NCI-H1092 (cell line): ENCODE data around the gene GBA2.

Source experiments
- DNase-seq: peaks from one replicate; lab custom pipeline; 2025; lab: John Stamatoyannopoulos, UW

GBA2 gene

GRCh38 chr9:35766997-35767396 is 18.0 kb upstream of the GBA2 start:
- no peak for DNase-seq

GRCh38 chr9:35763803-35764202 is 14.8 kb upstream of the GBA2 start:
- no peak for DNase-seq

DNA sequence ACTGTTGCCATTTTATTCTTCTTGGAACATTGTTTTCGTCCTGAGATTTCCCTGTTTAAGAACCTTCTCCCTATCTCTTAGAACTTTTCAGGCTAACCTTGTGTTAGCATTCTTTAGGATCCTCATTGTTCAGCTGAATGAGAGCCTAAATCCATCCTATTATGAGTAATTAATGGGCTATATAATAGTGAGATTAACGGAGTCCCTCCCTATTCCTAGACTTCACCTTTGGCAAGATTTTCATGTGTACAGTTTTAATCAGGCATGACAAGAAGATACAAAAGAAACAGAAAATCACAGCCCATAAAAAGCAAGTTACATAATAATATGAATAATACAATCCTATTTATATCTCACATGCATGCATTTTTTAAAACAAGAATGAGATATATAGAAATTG is 14.2 kb upstream of the GBA2 start:
- no peak for DNase-seq

GRCh38 chr9:35760651-35761050 is 11.6 kb upstream of the GBA2 start:
- no peak for DNase-seq

DNA sequence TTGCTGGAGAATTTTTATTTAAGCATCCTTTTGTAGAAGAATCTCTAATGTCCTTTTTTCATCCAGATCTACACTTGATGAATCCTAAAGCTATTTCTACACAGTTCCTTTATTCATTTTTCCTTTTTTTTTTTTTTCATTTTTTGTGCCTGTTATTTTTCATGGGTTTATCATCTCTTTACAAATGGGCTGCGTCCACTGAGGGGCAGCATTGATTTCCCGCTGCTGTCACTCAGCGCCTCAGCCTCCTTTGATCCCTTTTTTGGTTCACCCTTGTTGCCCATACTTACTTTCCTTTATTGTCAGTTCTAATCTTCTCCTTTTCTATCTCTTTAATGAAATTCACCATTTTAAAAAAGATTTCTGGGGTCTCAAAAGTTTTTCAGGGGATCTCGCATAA is 10.8 kb upstream of the GBA2 start:
- no peak for DNase-seq

DNA sequence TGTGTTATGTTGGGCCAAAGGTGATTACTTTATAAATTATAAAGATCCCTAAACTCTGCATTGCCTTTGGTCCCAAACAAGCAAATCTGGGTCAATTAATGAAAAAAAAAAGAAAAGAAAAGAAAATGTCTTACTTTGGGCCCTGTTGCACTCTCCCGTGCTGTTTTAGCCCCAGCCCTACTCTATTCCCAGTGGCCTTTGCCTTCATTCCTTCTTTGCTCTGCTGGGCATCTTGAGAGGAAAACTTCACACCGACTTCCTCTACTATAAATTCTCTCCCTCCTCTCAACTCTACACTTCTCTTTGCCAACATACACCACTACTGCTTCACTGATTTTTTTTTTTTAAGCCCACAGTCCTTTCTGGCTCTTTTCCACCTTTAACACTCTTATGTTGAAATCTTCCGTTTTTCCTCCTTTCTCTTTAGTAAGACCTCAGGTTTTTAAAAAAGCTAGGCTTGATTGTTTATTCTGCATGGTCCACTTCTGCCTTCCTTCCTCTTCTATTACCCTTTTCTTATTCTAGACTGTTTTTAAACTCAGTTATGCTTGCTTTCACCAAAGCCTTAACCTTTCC is 9.5 kb upstream of the GBA2 start:
- DNase-seq = no peak

GRCh38 chr9:35757892-35758275 is 8.9 kb upstream of the GBA2 start:
- DNase-seq = no peak

- DNase-seq = peak; percentile 78
These were observed 8.3 kb upstream of the GBA2 start for GRCh38 chr9:35757226-35757891.

DNA sequence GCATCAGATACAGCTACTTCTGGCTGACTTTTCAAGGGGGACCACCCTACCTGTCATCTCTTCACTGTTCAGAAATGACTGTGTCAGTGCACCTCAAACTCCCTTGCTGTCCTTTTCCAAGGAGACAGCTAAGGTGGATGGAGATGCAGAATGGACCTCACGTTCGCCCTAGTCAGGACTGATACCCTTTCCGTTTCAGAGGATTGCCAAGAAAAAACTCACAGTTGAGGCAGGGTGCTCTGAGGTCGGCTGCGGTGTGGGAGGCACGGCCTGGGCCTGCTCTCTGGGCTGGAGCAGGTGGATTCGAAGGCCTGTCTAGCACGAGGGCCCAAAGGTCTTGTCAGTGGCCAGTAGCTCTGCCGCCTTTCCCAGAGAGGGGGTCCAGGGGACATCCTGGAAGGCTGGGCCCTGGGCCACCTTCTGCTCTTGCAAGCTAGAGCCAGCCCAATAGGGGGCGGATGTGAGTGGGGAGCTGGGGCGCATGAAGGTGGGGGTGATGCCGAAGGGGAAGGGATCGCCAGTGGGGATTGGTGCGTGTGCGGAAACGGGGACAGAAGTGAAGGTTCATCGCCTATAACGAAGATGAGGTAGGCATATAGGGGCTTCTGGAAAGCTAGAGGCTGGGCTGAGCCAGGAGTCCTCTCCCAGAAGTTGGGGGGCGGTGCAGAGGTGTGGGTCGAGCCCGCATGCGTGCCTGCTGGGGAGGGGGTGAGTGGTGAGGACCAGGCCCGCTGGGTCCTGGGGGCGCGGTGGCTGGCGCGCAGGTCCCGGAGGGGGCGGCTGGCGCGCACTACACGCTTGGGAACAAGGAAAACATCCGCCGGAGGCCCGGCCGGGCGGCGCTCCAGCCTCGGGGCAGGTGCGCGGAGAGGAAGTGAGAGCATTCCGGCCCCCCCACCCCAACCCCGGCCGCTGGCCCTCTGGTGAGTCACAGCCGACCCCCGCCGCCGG is 7.5 kb upstream of the GBA2 start:
- peak; percentile 86 for DNase-seq

- DNase-seq = no peak
These were observed 6.0 kb upstream of the GBA2 start for GRCh38 chr9:35755071-35755470.

- no peak for DNase-seq
These were observed 5.2 kb upstream of the GBA2 start, which contains the start of gene MSMP for GRCh38 chr9:35754264-35754663. Gene MSMP, minus strand, starts transcription at chr9:35754276. Its CDS starts 147 bp downstream, at chr9:35754129.

GRCh38 chr9:35753466-35753865 is 4.4 kb upstream of the GBA2 start:
- no peak for DNase-seq

DNA sequence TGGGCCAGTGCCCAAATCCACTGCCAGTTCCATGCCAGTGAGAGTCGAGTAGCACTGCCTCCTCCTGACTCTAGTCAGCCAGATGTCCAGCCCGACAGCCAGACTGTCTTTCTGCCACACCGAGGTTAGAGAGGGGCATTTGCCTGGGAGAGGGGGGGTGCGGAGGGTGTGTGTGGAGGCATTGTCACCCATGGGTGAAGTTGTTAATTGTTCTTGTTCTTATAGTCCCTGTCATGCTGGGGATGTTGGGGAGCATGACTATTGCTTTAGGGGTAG is 1.2 kb upstream of the GBA2 start:
- no peak for DNase-seq

GRCh38 chr9:35749515-35750255 is 657 bp upstream of the GBA2 start:
- DNase-seq = no peak

GRCh38 chr9:35748242-35748857 is 678 bp downstream of the GBA2 start:
- no peak for DNase-seq

DNA sequence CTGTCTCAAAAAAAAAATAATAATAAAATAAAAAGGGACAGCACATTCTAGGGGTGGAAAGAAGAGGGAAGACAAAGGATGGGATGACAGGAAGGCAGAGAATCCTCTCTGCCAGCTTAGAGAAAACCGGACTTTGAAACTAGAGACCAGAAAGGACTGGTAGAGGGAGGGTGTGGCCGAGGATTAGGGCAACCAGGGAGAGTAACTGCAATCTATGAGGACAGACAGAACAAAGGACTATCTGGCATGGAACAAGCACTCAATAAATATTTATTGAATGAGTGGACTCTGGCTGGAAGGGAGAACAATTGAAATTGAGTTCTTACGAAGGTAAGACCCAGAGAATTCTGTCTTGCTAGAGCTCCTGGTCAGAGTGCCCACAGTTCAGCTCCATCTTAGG is 2.4 kb downstream of the GBA2 start:
- no peak for DNase-seq

DNA sequence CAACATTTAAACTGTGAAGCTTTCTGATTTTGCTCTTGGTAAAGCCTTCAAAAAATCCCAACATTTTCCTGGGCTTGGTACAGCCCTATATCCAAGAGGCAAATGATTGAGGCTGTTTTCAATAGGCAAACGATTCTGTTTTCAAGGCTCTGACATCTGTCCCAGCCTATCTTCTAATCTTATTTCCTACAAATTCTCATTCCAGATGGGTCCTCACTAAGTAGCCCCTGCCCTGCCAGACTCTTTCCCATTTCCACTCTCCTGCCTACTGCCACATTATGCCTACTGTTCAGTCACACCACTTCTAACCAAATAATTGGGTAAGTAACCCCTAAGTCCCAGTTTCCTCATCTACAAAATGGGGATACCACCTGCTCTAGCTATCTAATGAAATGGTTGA is 3.5 kb downstream of the GBA2 start:
- DNase-seq = no peak

DNA sequence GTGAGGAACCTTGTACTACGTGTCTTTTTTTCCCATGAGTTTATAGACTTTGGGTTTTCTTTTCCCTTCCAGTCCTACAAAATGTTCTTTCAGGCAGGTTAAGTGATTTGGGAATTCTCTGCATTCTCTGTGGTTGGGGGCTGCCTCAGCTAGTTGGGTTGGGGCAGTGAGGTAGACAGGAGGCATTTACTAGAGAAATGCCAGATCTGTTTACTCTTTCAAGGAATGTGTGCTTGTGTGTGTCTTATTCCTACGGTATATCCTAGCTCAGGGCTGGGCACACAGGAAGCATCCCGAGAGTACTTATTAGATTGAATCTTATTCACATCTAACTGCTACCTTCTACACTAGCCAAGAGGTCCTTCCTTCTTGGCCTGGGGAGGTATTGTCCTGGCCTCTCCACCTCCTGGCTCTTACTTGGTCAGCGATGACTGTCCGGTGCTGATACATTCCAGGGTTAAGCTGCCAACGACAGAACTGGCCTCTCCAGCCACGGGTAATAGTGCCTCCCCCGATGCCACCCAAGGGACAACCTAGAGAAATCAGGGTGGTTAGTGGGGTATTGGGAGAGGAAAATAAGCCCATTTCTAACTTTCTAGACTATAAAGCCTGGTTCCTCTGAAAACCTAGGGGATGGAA is 5.0 kb downstream of the GBA2 start:
- DNase-seq = no peak

DNA sequence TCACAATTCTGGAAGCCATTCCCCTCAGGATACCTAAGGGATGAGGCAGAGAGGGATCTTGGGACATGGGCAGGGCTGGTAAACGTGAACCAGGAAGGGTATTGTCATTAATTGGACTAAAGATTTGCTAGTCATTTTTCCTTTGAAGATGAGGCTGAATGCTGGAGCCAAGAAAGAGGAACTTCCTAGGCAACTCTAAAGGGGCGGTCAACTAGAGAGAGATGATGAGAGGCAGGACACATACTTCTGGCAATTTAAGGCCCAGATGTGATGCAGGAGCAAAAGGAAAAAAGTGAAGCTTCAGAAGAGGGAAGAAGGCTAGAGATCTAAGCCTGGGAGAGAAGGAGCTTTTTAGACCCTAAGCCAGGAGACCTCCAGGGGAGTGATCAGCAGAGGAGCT is 5.6 kb downstream of the GBA2 start:
- no peak for DNase-seq

GRCh38 chr9:35741740-35742139 is 7.3 kb downstream of the GBA2 start:
- no peak for DNase-seq

- DNase-seq = no peak
These were observed 8.8 kb downstream of the GBA2 start for GRCh38 chr9:35740243-35740642.

- no peak for DNase-seq
These were observed 10.1 kb downstream of the GBA2 start for GRCh38 chr9:35738924-35739323.
